HG03108 (cell line): ENCODE results near the gene HOXD1.

Source experiments
- ATAC-seq: cut with Tn5 transposase; IDR thresholded peaks from one replicate; pipeline ENCODE4 v1.9.1; 2021; ENCODE audit warnings: moderate library complexity; ENCODE audit not compliant: unreplicated experiment

HOXD1 gene

DNA sequence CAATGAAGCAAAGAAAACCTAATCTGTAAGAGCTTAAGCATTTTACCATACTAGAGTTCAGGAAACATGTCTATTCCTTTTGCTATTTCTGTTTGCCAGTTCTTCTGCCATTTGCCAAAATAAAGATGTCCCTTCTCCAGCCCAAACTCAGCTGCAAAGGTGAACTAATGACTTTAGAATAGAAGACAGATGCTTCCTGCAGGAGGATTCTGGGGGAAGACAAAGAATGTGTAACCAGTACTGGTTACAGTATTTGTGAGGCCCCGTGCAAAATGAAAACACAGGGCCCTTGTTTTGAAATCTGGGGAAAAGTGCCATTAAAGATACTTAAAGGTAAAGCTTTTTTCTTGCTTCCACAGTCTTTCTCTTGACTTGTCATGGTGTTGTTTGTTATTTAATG, 46.5 kb downstream of the HOXD1 start:
- no peak for ATAC-seq

DNA sequence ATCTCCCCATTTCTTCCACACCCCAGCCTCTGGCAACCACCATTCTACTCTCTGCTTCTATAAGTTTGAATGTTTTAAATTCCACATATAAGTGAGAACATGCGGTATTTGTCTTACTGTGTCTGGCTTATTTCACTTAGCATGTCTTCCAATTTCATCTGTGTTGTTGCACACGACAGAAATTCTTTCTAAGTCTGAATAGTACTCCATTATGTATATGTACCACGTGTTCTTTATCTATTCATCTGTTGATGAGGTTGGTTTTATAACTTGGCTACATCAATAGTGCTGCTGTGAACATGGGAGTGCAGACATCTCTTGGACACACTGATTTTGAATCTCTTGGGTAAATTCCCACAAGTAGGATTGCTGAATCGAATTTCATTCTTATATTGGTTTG, 49.0 kb downstream of the HOXD1 start:
- ATAC-seq: no peak

DNA sequence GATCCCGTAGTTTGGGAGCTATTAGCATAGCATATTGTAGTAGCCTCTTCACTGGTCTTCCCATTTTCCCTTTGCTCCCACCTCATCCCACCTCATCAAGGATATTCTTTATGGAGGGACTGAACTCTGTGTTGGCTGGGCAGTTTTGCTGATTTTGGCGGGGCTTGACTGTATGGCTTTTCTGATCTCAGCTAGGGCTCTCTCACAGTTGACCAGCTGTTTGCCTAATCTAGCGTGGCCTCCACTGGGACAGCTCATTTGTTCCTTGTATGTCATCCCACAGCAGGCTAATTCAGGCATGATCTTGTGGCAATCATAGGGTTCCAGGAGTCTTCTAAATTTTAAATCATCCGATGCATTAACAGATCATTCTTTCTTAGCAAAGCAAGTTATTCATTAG, 50.6 kb downstream of the HOXD1 start:
- no peak for ATAC-seq

DNA sequence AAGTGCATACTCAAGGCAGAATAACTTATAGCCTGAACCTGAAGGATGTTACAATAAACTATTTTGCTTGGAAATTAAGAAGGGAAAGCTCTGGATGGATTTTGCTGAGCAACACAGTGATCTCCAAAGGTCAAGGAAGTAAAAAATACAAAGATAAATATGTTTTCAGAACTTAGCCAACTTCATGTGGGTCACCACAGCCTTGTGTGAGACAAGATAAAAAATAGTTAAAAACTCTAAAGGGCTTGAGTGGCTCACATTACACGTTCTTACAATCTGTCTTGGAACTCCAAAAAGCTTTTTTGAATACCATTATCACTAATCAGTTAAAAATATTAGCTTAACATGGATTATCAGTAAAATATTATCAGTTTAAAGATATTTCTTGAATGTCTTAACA, 51.8 kb downstream of the HOXD1 start:
- no peak for ATAC-seq
